HG02610 (cell line): Measurements from ENCODE around the gene CEP170.
"Not testable (repeated sequence)": the region's sequence is repeated elsewhere in the genome, so short reads cannot be mapped to it uniquely, and the experiment has no call there.

Experiments used
- ATAC-seq: cut with Tn5 transposase; IDR thresholded peaks from one replicate; pipeline ENCODE4 v1.9.1; 2021; ENCODE audit warnings: mild to moderate bottlenecking, moderate library complexity; ENCODE audit not compliant: unreplicated experiment

The CEP170 gene

DNA sequence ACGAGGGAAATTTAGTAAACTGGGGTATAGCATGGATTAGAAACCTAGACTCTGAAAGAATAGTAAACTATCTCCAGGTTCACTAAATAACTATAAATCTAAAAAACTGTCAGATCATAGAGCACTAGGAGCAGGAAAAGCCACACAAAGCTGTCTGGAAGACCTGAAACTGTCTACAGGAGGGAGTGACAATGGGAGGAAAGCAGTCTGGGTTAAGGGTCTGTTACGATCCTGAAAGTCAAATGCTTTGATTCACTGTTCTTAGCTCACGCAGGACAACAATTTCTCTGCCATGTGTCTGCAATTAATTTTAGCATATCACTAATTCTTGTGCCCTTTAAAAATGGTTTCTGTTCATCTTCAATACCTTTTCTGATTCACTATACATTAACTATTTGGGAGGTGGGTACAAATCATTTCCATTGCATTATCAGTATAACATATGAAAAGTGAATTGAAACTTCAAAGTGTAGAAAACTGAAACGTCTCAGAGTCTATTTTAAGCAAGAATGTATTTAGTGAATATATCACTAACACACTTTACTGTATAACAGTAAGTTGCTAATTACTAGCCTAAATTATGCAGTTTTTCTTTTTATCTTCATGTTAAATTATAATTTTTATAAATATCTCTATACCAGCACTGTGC is 18.4 kb downstream of the CEP170 start:
- ATAC-seq, result peak; percentile 56

DNA sequence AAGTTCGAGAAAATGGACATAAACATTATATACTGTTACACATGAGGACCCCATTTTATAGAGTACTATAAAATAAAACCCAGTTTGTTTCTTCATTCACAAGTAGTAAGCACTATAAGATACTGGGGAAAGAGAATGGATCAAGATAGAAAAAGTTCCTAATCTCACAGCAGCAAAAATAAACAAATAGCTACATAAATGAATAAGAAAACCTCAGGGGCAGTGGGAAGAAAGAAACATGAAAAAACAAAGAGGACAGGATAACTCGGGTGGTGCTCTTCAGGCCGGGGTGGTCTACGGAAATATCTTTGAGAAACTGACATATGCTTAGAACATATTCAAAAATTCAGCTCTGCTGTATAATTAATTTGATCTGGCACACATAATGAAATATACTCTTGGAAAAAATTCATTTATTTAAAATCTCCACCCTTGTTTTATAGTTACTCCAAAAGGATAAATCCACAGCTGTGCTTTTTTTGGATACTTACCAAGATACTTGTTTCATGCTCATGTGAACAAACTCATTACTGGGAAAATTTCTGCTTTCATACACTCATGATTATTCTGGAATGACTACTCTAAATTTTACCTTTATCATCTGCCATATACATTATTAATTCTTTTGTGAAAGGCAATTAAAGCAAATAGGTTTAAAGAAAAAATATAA is 20.0 kb downstream of the CEP170 start:
- ATAC-seq, result no peak

GRCh38 chr1:243233908-243234307 is 21.2 kb downstream of the CEP170 start:
- ATAC-seq, result no peak

DNA sequence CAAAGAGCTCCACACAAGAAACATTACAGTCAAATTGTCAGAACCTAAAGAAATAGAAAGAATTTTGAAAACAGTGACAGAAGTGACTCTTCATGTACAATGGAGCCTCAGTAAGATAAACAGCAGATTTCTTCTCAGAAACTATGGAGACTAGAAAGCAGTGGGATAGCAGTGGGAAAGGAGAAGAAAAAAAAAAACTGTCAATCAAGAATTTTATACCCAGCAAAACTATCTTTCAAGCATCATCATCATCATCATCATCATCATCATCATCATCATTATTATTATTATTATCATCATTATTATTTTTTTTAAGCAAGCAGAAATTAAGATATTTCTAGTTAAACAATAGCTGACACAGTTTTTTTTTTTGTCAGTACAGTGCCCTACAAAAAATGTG is 24.2 kb downstream of the CEP170 start:
- ATAC-seq, result no peak

DNA sequence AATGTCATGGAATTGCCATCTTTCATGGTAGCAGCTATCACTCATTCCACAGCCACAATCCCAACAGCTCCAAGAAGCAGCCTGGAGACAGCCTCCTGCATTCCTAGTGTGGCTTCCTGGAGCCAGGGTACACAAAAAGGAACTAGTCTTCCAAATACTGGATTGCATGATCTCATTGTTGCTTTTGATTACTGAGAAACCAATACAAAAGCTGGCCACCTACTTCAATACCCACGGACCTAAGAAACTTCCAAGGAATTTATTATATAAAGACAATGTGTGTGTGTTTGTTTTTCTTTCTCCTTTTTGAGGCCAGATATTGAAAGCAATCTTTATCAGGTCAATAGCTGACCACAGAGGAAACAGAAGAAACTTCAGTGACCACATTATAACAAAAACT is 25.6 kb downstream of the CEP170 start:
- ATAC-seq, result no peak

- ATAC-seq, result no peak
These were observed 27.5 kb downstream of the CEP170 start for GRCh38 chr1:243227622-243228021.

DNA sequence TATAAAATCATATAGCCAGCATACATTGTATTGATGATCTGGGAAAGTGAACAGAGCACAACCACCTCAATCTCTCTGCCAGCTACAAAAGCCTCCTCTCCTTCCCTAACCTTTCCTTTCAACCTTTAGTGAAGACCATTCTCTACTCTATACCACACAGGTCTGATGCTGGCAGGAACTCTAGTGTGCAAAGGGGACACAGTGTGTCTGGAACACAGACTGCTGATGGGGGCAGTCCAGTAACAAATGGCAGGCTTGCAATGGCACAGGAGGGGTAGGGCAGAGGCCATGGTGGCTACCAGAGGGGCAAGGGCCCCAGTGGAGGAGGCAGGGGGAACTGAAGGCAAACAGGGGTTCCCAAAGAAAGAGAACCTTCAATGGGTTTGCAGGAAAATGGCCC is 37.0 kb downstream of the CEP170 start:
- ATAC-seq, result no peak

DNA sequence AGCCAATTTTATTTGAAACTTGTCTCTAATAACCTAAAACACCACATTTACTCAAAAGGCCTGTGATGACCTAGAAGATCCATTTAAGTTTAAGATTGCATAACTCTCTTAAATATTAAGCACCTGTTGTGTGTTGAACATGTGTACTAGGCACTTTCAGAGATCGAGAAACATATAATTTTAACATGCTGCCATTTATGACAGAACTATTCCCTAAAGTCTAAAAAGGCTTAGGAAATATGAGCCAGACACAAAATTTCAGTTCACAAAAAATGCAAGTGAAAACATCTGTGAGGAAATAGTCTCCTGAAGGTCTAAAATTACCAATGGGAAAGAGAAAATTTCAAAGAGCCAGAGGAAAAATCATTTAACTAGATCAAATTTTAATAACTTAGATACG is 37.7 kb downstream of the CEP170 start:
- no peak for ATAC-seq

DNA sequence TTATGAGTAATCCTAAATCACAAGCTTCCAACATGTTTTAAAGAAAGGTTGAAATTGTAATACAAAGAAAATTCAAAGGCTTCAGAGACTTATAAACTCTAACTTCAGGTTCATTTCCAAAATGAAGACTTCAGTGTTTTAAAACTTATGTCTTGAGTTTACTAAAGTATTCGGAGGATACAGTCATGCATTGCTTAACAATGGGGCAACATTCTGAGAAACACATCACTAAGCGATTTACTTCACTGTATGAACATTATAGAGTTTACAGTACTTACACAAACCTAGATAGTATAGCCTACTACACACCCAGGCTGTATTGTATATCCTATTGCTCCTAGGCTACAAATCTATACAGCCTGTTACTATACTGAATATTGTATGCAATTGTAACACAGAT is 38.3 kb downstream of the CEP170 start:
- no peak for ATAC-seq

- not testable (repeated sequence) for ATAC-seq
These were observed 39.7 kb downstream of the CEP170 start for GRCh38 chr1:243215276-243215875.

- no peak for ATAC-seq
These were observed 41.9 kb downstream of the CEP170 start for GRCh38 chr1:243213045-243213787.

DNA sequence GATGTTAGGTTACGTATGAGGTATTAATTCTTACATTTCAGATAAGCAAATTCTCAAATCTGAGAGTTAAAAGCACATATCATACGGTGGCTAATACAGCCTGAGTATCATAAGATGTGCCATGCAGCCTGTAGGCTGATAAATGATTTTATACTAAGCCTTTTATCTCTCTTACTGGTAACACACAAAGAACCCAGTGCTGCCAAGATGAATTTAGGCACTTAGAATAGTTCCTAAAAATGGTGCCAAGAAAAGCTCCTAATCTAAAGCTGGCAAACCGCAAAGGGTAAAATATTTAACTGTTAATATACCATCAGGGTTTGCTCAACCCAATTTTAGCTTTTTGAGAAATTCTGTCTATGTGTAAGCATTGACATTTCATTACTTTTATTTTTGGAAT is 43.1 kb downstream of the CEP170 start:
- ATAC-seq, result not testable (repeated sequence)

DNA sequence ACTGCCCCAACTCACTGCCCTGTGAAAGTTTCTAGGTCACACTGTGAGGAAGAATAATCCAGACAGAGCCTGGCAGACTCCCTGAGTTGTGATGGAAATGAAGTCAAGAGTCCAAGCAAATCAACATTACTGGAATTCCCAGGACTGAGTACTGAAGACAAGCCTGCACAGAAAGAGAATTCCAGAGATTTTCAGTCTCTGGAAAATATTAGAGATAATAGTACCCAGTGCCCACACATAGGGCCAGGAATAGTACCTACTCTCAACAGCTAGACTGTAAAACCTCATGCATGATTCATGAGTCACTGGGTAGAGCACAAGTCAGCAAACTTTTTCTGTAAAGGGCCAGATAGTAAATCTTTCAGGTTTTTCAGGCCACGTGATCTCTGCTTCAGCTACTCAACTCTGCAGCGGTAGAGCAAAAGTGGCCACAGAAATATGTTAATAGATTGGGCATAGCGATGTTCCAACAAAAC is 50.0 kb downstream of the CEP170 start:
- not testable (repeated sequence) for ATAC-seq

GRCh38 chr1:243204336-243204735 is 50.7 kb downstream of the CEP170 start:
- not testable (repeated sequence) for ATAC-seq

DNA sequence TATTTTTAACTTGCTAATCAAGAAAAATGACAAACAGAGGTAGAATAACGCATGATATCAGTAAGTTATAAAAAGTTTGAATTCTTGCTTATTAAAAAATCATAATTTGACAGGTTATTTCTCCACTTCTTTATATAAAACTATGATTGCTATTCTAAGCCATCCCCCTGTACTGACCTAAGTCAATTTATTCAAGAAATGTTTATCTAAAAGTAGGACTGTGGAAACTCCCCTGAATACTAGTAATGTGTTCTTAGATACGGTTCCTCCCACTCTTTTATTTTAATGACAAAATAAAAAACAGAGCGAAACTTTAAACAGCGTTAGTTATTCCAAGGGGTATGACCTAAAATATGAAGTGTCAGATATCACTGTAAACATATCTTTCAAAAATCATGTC is 51.9 kb downstream of the CEP170 start:
- ATAC-seq, result not testable (repeated sequence)

DNA sequence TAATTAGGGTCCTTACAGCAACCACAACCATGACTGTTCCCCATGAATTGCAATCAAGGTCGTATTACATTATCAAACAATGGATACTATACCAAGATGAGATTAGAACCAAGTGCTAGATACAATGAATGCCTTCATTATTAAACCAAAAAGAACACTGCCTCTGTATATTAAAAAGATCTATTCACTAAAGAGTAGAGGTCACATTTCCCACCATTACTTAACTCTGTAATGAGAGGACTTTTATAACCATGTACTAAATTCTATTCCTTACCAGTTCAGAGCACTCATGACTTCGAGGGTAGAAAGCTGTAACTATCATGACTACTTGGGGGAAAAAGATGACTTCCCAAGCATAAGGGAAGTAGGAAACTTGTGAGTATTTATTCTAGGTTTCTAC is 53.8 kb downstream of the CEP170 start:
- ATAC-seq, result not testable (repeated sequence)

GRCh38 chr1:243197524-243197923 is 57.6 kb downstream of the CEP170 start:
- not testable (repeated sequence) for ATAC-seq

GRCh38 chr1:243193330-243193729 is 61.8 kb downstream of the CEP170 start:
- ATAC-seq, result not testable (repeated sequence)

DNA sequence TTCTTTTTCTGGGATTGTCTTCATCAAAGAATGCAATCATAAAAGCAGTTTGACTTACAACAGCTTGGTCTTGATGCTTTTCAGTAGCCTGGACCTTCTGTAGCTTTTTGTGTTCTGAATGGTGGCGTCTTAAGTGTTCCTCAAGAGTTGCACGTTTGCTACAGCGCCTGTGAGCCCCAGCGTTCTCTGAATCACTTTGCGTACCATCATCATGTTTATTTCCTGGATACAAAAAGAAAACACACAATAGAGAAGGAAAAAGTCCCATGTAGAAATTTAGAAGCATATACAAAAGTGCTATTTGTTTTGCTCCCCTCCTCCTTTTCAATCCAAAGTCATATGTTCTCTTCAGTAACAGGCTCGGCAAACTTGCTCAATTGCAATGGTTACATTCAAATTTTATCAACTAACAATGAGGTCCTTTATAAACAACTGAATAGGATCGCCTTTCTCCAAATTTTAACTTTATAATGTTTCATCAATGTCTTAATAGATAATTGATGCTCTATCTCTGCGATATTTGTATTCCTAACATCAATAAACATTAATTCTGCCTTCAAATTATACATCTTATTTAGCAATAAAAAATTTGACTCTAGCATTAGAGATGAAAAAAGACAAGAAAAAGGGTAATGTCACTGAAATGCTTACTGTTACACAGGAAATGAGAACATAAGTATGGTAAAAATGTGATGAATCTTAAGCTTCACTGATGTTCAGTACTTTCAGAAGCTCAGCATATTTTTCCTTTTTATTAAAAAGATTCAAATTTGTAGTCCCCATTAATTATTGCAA is 68.7 kb downstream of the CEP170 start:
- ATAC-seq, result not testable (repeated sequence)

DNA sequence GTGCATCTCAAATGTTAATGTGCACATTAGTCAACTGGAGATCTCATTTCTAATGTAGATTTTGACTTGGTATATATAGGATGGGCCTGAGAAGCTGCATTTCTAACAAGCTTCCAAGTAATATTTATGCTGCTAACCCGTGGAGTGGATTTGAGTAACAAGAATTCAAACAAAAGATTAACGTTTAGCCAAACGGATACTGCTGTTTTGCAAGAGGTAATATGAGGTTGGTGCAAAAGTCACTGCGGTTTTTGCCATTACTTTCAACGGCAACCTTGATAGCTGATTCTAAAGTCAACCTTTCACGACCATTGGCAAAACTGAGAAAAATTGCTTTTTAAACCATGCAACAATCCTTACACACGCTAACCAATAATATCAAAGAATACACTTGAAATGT is 70.3 kb downstream of the CEP170 start:
- not testable (repeated sequence) for ATAC-seq

DNA sequence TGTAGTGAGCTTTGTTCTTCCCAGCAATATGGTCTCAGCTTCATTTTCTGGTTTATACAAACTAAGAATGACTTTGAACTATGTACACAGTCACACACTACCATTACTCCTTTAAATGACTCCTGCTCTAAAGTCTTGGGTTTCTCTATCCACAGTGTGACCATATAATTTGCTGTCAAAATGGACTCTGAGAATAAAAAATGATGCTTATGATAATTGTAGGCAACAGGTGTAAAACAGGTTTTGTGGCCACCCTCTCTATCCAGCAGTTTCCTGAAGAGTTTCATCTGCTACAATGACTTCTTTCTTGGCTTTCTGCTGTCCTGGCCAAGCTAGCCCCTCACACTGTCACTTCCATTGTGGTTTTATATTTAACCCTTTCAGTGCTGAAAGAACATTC is 71.4 kb downstream of the CEP170 start:
- not testable (repeated sequence) for ATAC-seq
